NB4 (cell line): ENCODE results near the gene SULF2.

Experiments
- MAX ChIP-seq: IDR thresholded peaks from 2 replicates; pipeline ENCODE4 v1.6.1; 2011; ENCODE audit warnings: low read depth, low read length
- MYC ChIP-seq: IDR thresholded peaks from 2 replicates; pipeline ENCODE4 v1.6.1; 2011; ENCODE audit warnings: low read depth, low read length
- POLR2A ChIP-seq: IDR thresholded peaks from 2 replicates; pipeline ENCODE4 v1.6.1; 2011; ENCODE audit warnings: mild to moderate bottlenecking; ENCODE audit not compliant: insufficient read length; ENCODE audit errors: extremely low read depth
- TF ChIP-seq, protein P1 (sequence below): IDR thresholded peaks from one replicate; pipeline ENCODE4 v1.5.1; 2012; ENCODE audit warnings: low read depth, low read length

DNA sequence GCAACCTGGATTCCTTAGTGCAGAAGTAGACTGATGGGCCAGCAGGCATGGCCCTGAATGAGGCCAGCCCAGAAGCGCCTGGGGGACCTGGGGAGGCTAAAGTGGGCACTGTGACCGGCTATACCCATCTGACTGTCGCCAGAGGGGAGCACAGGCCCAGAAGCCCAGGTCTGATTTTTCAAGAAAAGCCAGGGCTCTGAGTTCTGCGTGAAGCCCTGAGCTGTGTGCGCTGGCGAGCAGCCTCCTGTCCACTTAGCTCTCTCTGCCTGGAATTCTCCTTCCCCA, 111.7 kb downstream of the SULF2 start:
- TF ChIP-seq, protein P1, sequence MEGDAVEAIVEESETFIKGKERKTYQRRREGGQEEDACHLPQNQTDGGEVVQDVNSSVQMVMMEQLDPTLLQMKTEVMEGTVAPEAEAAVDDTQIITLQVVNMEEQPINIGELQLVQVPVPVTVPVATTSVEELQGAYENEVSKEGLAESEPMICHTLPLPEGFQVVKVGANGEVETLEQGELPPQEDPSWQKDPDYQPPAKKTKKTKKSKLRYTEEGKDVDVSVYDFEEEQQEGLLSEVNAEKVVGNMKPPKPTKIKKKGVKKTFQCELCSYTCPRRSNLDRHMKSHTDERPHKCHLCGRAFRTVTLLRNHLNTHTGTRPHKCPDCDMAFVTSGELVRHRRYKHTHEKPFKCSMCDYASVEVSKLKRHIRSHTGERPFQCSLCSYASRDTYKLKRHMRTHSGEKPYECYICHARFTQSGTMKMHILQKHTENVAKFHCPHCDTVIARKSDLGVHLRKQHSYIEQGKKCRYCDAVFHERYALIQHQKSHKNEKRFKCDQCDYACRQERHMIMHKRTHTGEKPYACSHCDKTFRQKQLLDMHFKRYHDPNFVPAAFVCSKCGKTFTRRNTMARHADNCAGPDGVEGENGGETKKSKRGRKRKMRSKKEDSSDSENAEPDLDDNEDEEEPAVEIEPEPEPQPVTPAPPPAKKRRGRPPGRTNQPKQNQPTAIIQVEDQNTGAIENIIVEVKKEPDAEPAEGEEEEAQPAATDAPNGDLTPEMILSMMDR = no peak
- TF ChIP-seq POLR2A = no peak
- no peak for TF ChIP-seq MAX
- no peak for TF ChIP-seq MYC
